GM18861 (cell line): ENCODE results near the gene SREK1IP1.

Source experiments
- ATAC-seq: cut with Tn5 transposase; IDR thresholded peaks from one replicate; pipeline ENCODE4 v1.9.1; 2021; ENCODE audit not compliant: unreplicated experiment

Gene SREK1IP1

GRCh38 chr5:64688391-64688790 lies 80.1 kb downstream of the SREK1IP1 start:
- no peak for ATAC-seq

- no peak for ATAC-seq
These were observed 82.6 kb downstream of the SREK1IP1 start for GRCh38 chr5:64685866-64686265.

GRCh38 chr5:64682608-64683007 lies 85.9 kb downstream of the SREK1IP1 start:
- ATAC-seq = no peak

- no peak for ATAC-seq
These were observed 88.2 kb downstream of the SREK1IP1 start for GRCh38 chr5:64680289-64680688.

- ATAC-seq = no peak
These were observed 90.1 kb downstream of the SREK1IP1 start for GRCh38 chr5:64678374-64678773.

- no peak for ATAC-seq
These were observed 96.8 kb downstream of the SREK1IP1 start for GRCh38 chr5:64671678-64672077.

GRCh38 chr5:64670277-64670676 lies 98.2 kb downstream of the SREK1IP1 start:
- ATAC-seq = no peak
